HK-2 (cell line): ENCODE results near the gene CHI3L1.
"Not testable (repeated sequence)": the region's sequence is repeated elsewhere in the genome, so short reads cannot be mapped to it uniquely, and the experiment has no call there.

Experiments
- DNase-seq: peaks from one replicate; pipeline ENCODE4 v3.0.0-alpha.2; 2018; ENCODE audit not compliant: unreplicated experiment

The CHI3L1 gene

GRCh38 chr1:203186446-203187303, at the start of gene CHI3L1:
Gene CHI3L1 (minus strand): TSS chr1:203186704. CDS start chr1:203186623, 81 bp downstream.
- DNase-seq: no peak

GRCh38 chr1:203234901-203235300, 48.4 kb upstream of the CHI3L1 start:
- not testable (repeated sequence) for DNase-seq

DNA sequence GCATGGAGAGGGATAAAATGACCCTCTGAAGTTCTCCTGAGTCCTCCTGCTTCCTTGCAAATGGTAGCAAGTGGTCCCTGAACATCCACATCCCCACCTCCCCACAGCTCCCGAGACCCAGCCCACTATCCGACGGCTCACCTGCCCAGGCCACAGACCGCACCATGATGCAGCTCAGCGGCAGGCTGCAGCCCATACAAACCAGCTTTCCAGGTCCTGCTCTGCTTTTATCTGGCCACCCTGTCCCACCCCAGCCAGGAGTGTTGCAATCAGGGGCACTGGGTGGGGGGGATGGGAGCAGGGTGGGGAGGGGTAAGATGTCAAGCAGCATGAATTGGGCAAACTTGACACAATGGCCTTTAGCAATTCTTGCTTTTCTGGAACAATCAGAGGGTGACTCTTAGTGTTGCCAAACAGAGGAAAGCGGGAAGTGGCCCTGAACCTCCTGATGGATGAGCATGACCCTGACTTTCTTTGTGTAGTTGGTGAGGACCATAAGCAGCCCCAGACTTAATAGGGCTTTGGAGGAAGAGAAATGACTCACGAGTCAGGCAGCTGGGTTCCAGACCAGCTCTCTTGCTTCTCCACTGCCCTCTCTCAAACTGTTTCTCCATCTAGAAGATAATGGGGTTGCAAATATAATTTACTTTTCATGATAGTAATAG, 43.1 kb upstream of the CHI3L1 start, which contains the start of gene CHIT1:
TSS of gene CHIT1 (minus strand) at position 203 of the 665 bp plus-strand sequence. CDS start at position 166, 37 bp downstream.
- no peak for DNase-seq

GRCh38 chr1:203228670-203229069, 42.2 kb upstream of the CHI3L1 start:
- DNase-seq: no peak

DNA sequence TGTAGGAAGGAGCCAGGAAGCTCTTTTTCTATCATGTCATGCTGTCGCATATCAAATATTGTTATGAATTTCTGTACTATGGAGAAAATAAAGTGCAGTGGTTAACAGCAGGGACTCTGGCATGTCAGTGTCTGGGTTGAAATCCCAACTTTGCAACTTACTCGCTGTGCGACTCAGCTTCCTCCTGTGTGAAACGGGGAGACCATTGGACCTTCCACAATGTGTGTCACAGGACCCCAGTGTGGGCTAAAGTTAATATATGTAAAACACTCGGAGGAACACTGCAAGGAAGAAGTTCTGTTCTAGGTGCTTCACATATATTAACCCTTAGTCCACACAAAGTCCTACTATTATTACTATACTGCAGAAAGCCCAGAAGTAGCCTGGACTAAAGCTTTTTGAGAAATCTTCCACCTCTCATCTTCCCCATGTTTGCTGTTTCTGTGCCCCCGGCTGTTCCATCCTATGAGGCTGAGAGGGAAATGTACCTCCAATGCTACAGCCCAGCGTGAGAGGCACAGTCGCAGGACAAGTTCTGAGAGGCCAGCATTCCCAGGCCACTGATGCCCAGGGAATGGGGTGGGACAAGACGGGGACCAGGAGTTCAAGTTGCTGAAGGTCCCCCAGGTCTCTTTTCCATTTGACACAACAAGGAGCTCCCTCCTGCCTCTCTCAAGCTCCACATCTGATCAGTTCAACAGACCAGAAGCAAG, 41.0 kb upstream of the CHI3L1 start:
- no peak for DNase-seq

- no peak for DNase-seq
Measured at GRCh38 chr1:203225071-203225470, 38.6 kb upstream of the CHI3L1 start.

- DNase-seq: no peak
Measured at GRCh38 chr1:203223012-203223775, 36.7 kb upstream of the CHI3L1 start.

DNA sequence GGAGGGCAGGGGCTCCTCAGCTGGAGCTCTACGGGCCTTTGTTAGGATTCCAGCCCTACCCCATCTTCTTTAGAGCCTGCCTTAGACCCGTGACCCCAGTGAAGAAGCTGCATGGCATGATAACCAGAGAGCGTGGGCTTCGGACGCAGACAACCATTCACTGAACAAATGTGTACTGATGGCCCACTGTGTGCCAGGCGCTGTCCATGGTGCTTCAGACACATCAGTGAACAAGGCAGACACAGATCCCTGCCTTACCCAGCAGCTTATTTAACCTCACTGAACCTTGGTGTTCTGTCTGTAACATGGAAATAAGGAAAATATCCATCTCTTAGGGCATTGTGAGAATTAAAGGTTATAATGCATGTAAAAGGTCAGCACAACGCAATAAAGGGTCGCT, 33.4 kb upstream of the CHI3L1 start:
- no peak for DNase-seq

DNA sequence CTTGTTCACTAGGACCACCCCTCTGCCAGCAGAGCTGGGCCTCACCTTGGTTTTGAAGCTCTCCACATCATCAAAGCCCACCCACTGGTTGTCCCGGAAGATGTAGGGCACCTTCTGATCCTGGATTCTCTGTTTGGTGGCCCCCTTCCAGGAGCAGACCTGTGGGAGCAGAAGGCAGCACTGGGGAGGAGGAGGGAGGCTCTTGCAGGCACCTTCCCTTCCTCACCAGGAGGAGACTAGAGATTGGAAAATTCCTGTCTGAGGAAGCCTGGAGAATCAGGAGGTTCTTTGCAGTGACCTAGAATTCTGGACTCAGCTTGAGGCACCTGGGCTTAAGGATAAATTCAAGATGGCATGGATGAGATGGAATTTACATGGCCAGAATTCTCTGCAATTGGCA, 32.7 kb upstream of the CHI3L1 start:
- no peak for DNase-seq

DNA sequence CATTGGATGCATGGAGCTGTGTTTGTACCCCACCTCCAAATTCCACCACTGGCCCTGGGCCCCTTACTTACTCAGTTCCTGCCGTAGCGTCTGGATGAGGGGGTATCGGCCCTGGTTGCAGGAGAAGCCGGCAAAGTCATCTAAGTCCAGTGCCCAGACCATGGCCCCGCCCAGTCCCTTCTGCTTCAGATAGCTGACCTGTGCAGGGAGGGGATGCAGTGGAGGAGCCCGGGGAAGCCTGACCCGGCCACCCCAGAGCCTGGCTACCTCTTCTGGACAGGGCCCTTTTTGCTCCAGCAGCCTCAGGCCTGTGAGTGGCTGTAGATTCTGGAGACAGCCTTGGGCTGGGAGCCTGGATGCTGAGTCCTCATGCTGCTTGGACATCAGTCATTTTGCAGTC, 31.2 kb upstream of the CHI3L1 start:
- DNase-seq: no peak

DNA sequence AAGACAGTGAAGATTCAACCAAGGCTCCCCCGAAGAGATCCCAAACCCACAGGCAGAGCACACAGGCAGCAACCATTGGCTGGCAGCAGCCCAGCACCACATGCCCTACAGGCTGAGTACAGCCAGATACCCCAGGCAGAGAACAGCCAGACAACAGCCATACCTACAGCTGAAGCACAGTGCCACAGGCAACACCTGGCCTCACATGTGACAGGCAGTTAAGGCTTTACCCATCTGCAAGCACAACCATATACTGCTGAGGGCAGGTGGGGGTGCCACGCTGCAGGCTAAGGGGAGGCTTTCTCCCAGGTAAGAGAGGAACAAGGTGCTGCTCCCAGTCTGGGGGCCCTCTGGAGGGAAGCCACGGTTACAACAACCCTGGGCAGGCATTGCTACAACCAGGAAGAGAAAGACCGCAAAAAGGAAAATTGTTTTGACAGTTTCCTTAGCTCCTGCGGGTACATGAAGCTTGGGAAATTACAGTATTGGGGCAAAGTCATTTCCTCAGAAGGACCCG, 30.7 kb upstream of the CHI3L1 start:
- no peak for DNase-seq

- peak; percentile 75 for DNase-seq
Measured at GRCh38 chr1:203216274-203217138, 30.0 kb upstream of the CHI3L1 start.

DNA sequence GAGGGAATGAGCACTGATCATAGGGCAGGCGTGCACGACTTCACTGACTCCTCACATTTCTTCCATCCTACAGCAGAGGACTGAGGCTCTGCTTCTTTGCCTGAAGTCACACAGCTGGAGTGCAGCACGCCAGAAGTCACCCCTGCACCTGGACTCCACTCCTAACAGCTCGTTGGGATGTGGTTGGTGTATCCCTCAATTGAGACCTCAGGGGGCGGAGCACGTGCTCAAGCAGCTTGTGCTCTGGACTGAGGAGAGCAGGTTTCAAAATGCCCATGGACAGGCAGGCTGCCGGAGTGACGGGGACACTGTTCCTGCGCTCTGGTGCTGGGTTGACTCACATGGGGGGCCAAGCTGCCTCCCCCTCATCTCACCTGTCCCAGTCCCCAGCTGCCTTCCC, 29.1 kb upstream of the CHI3L1 start:
- no peak for DNase-seq

- DNase-seq: no peak
Measured at GRCh38 chr1:203214871-203215270, 28.4 kb upstream of the CHI3L1 start.

DNA sequence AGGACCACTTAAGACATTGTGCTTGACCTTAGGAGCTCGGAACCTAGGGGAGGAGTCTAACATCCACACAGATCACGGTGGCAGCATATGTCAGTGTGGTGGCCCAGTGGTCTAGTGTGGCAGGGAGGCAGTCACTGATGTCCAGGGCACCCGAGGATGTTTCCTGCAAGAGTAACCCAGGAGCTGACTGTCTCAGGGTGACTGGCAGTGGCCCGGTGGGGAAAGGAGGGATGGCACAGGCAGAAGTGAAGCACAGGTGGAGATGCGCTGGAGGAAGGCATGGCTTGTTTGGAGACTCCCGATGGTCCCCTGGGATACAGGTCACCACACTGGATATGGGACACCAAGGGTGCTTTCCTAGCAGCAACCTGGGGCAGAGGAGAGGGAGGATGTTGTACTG, 26.6 kb upstream of the CHI3L1 start:
- no peak for DNase-seq

GRCh38 chr1:203211812-203212211, 25.3 kb upstream of the CHI3L1 start:
- DNase-seq: no peak

GRCh38 chr1:203210988-203211387, 24.5 kb upstream of the CHI3L1 start:
- no peak for DNase-seq

GRCh38 chr1:203210350-203210749, 23.8 kb upstream of the CHI3L1 start:
- DNase-seq: no peak

DNA sequence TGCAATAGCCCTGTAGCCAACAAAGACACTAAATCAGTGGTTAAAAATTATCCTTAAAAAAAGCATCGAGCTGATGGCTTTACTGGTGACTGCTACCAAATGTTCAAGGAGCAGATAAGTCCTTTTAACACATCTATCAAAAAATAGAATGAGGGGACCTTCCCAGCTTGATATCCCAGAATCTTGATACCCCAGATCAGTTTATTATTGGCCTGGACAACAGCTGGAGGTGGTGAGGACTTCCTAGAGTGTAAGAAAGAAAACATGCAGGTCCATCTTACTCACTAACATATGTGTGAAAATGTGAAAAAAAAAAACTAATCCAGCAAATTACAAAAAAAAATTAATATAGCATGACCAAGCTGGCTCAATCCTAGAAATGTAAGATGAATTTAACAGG, 21.7 kb upstream of the CHI3L1 start:
- no peak for DNase-seq

- DNase-seq: no peak
Measured at GRCh38 chr1:203207751-203208150, 21.2 kb upstream of the CHI3L1 start.
